Measurements from ENCODE around the gene CD52. TPM values are rescaled to one million over a fixed set of nuclear protein-coding genes. Genes with fewer than 3 reads are reported as not detected.

CD52 gene
- total and polyA plus RNA-seq, 12 donors: 2.5 to 239 (median 5.6) TPM; not detected in 2

DNA sequence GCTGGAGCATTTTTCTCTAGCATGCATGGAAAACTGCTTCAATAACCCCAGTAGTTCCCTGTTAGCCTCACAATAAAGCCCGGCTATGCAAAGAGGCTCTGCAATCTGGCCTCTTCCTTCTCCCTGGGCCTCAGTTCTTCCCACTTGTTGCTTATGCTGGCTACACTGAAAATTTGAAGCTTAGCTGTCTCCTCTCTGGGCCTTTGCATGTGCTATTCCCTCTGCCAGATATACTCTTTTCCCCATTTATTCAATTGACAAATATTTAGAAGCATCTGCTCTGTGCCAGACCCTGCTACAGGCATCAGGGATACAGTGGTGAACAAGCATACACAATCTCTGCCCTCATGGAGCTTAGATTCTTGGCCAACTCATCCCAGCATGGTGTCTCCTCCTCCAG, 20.9 kb downstream of the CD52 start:
- H3K4me1 ChIP-seq (replicated peaks in 1 of 2): peaks cover 0 to 13% of the 10 kb centered on the region in 2 donors
- 74 to 82% (median 80%) methylated on average over 1 of the region's 1 CpG for WGBS, 4 donors
- no peak for DNase-seq
- peaks cover 11% of the 10 kb centered on the region for H3K27me3 ChIP-seq
- H3K36me3 ChIP-seq (replicated peaks in 1 of 2): no peaks in the 10 kb centered on the region
- H3K27ac ChIP-seq: no peak overlapping the region
- TF ChIP-seq CTCF (IDR thresholded peaks at IDR 0.05) (no peak), POLR2A (IDR thresholded peaks at IDR 0.05) (no peak)
- no peaks in the 10 kb centered on the region for H3K9me3 ChIP-seq (replicated peaks in 1 of 3)
- no peak overlapping the region for H3K4me3 ChIP-seq
- intact Hi-C loops (cut with DNase I): no loop called here

GRCh38 chr1:26340047-26340481, 22.3 kb downstream of the CD52 start:
- H3K4me1 ChIP-seq (replicated peaks in 1 of 2): peaks cover 0 to 13% of the 10 kb centered on the region in 2 donors
- no peak overlapping the region for H3K27ac ChIP-seq
- peaks cover under 1% of the 10 kb centered on the region for H3K27me3 ChIP-seq
- no peak overlapping the region for H3K4me3 ChIP-seq
- WGBS, 4 donors: 54 to 62% (median 59%) methylated on average over 4 of the region's 4 CpGs
- no peaks in the 10 kb centered on the region for H3K36me3 ChIP-seq (replicated peaks in 1 of 2)
- H3K9me3 ChIP-seq (replicated peaks in 1 of 3): no peaks in the 10 kb centered on the region
- intact Hi-C loops (cut with DNase I): no loop called here
- TF ChIP-seq POLR2A (IDR thresholded peaks at IDR 0.05): no peak
- TF ChIP-seq CTCF (IDR thresholded peaks at IDR 0.05): no peak
- no peak for DNase-seq

DNA sequence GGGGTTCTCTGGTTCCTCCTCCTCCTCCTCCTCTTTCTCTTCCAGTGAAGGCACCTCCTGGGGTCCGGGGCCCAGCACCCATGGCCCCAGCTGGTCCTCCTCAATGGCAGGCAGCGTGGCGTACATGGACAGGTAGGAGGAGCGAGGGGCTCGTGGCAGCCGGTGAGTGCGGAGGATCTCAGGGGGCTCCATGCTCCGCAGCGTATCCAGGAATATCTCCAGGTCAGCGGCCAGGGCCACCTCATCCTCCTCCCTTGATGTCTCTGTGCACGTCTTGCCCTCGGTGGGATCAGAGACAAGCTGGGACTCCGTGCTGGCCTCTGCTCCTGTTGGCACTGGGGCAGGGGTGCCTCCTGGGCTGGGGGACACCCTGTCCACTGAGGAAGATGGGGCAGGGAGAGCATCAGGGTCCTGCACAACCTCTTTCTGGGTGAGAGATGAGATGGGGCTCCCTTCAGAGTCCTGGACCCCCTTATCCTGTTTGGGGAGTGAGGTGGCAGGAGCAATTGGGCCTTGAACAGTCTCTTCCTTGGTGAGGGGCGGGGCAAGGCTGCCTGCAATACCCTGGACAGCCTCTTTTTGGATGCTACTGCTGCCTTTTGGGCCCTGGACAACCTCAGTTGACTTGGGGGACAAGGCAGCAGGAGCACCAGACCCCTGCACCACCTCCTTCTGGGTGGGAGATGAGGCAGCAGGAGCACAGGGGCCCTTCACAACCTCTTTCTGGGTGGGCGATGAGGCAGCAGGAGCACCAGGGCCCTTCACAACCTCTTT, 26.6 kb downstream of the CD52 start:
- Histone ChIP-seq H3K36me3 (replicated peaks in 1 of 2) (no peaks in the 10 kb centered on the region), H3K9me3 (replicated peaks in 1 of 3) (no peaks in the 10 kb centered on the region), H3K27me3 (no peaks in the 10 kb centered on the region), H3K27ac (no peak overlapping the region), H3K4me3 (no peak overlapping the region), H3K4me1 (replicated peaks in 1 of 2) (no peaks in the 10 kb centered on the region)
- 60 to 92% (median 88%) methylated on average over 1 to 15 of the region's 15 CpGs for WGBS, 4 donors
- TF ChIP-seq CTCF (IDR thresholded peaks at IDR 0.05) (no peak), POLR2A (IDR thresholded peaks at IDR 0.05) (no peak)
- DNase-seq: no peak
- intact Hi-C loops (cut with DNase I): no loop called here

- H3K36me3 ChIP-seq (replicated peaks in 1 of 2): no peaks in the 10 kb centered on the region
- H3K4me3 ChIP-seq: no peak overlapping the region
- intact Hi-C loops (cut with DNase I): no loop called here
- H3K27ac ChIP-seq: no peak overlapping the region
- H3K4me1 ChIP-seq (replicated peaks in 1 of 2): no peaks in the 10 kb centered on the region
- 83 to 90% methylated on average over 15 of the region's 15 CpGs; no CpG with 5 or more reads in 2 of the 4 donors for WGBS, 4 donors
- DNase-seq: no peak
- no peaks in the 10 kb centered on the region for H3K27me3 ChIP-seq
- no peak for TF ChIP-seq POLR2A (IDR thresholded peaks at IDR 0.05)
- no peak for TF ChIP-seq CTCF (IDR thresholded peaks at IDR 0.05)
- H3K9me3 ChIP-seq (replicated peaks in 1 of 3): no peaks in the 10 kb centered on the region
These were observed 28.0 kb downstream of the CD52 start for GRCh38 chr1:26345718-26346117.

Data from adrenal gland (tissue), 12 donors.